Activated naive CD8-positive, alpha-beta T cell treated with anti-CD3 and anti-CD28 coated beads, Interleukin-2, amount 10 ng/mL, durations not matched to agents 7 days and 5 days (primary cell): Measurements from ENCODE around the gene CDCA3. TPM values are rescaled to one million over a fixed set of nuclear protein-coding genes. Genes with fewer than 3 reads are reported as not detected.

Experiments
- ATAC-seq: fragments of 150-1000 bp; cut with Tn5 transposase; one replicate; pipeline ENCODE4 v1.10.0; 2021; ENCODE audit warnings: low read depth, moderate library complexity
- POLR2A ChIA-PET: fragments of 350-600 bp; sonication (Branson Sonifier 250); formaldehyde crosslinking; loops from one replicate; lab custom pipeline; 2021; ENCODE audit warnings: antibody characterized with exemption; lab: Charles Lee
- DNase-seq: peaks from one replicate; pipeline ENCODE4 v3.0.0; 2021
- H3K27ac Mint-ChIP-seq: one replicate; pipeline ENCODE4 v1.8.0; 2022; ENCODE audit warnings: mild to moderate bottlenecking, mixed read lengths
- H3K27me3 Mint-ChIP-seq: one replicate; pipeline ENCODE4 v1.8.0; 2022; ENCODE audit warnings: mild to moderate bottlenecking, moderate library complexity, mixed read lengths
- H3K36me3 Mint-ChIP-seq: one replicate; pipeline ENCODE4 v1.8.0; 2021; ENCODE audit warnings: mild to moderate bottlenecking, mixed read lengths
- H3K4me1 Mint-ChIP-seq: one replicate; pipeline ENCODE4 v1.8.0; 2021; ENCODE audit warnings: mixed read lengths
- H3K4me3 Mint-ChIP-seq: one replicate; pipeline ENCODE4 v1.8.0; 2022; ENCODE audit warnings: mild to moderate bottlenecking, moderate library complexity, mixed read lengths
- H3K9me3 Mint-ChIP-seq: one replicate; pipeline ENCODE4 v1.8.0; 2021; ENCODE audit warnings: mixed read lengths
- total RNA-seq, 2 experiments: library from RNA; stranded (reverse); gene quantifications; one replicate each; pipeline ENCODE4 v1.2.3, GENCODE V29; 2021

CDCA3 gene
- total RNA-seq, 2 experiments from 2014 or later = 76.7 to 85.2 TPM

DNA sequence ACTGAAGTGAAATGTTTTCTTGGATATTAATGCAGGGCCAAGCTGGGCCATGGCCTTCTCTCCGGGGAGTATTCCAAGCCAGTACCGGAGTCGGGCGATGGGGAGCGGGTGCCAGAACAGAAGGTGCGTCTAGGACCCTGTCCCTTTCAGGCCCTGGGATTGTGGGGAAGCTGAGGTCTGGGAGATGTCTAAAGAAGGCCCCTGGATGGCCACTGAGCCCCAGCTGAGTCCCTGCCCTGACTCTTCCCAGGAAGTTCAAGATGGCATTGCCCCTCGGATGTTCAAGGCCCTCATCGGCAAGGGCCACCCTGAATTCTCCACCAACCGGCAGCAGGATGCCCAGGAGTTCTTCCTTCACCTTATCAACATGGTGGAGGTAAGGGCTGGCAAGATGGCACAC lies 9.0 kb upstream of the CDCA3 start:
- no peak overlapping the region for H3K27ac Mint-ChIP-seq
- POLR2A ChIA-PET = interaction anchor here (1.0 to 3.2 kb wide), 3 partner anchors 8 to 12 kb away, joined by 4 to 16 read pairs (median 7); partner anchors contain the start of genes CDCA3, SPSB2 and USP5
- peaks cover 31% of the 10 kb centered on the region for H3K36me3 Mint-ChIP-seq
- no peaks in the 10 kb centered on the region for H3K27me3 Mint-ChIP-seq
- no peaks in the 10 kb centered on the region for H3K4me1 Mint-ChIP-seq
- ATAC-seq (no peak), DNase-seq (no peak)
- H3K4me3 Mint-ChIP-seq = no peak overlapping the region
- H3K9me3 Mint-ChIP-seq = no peaks in the 10 kb centered on the region

DNA sequence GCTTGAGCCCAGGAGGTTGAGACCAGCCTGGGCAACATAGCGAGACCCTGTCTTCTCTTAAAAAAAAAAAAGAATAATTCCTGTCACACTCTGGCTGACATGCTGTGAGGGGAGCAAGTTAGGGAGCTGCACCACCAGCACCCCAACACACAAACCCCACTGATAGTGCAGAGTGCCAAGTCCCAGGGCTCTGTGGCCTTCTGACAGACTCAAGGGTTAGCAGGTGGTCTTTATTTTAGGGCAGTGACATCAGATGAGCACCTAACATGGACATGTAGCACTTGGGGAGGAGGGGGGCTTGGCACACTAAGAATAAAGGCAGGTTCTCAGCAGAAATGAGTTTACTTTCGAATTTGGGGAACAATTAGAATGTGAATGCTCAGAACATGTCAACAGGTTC lies 7.7 kb upstream of the CDCA3 start:
- Mint-ChIP-seq H3K9me3 (no peaks in the 10 kb centered on the region), H3K36me3 (peaks cover 28% of the 10 kb centered on the region), H3K4me3 (no peak overlapping the region), H3K27ac (no peak overlapping the region), H3K4me1 (peaks cover 6% of the 10 kb centered on the region), H3K27me3 (no peaks in the 10 kb centered on the region)
- no peak for DNase-seq
- no peak for ATAC-seq
- POLR2A ChIA-PET = no interaction called here

DNA sequence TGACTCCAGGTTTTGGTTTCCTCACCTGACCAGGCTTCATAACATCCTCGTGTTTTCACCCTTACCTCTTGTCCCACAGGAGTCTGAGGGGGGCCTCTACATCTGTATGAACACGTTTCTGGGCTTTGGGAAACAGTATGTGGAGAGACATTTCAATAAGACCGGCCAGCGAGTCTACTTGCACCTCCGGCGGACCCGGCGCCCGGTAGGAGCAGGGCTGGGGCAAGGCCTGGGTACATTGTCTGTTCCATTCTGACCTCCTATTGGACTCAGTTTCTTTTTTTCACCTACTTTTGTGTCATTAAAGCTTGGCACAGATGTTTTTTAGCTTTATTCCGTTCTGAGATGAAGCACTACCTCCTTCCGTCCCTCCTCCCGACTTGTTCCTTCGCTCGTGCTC lies 4.2 kb upstream of the CDCA3 start:
- Mint-ChIP-seq H3K27ac (no peak overlapping the region), H3K4me3 (no peak overlapping the region), H3K36me3 (peaks cover 17% of the 10 kb centered on the region), H3K27me3 (no peaks in the 10 kb centered on the region), H3K9me3 (no peaks in the 10 kb centered on the region), H3K4me1 (peaks cover 19% of the 10 kb centered on the region)
- DNase-seq = no peak
- no peak for ATAC-seq
- POLR2A ChIA-PET = interaction anchor here (7.2 kb wide), 1 partner anchor 11 kb away, joined by 106 read pairs; the partner anchor contains the start of gene TPI1

DNA sequence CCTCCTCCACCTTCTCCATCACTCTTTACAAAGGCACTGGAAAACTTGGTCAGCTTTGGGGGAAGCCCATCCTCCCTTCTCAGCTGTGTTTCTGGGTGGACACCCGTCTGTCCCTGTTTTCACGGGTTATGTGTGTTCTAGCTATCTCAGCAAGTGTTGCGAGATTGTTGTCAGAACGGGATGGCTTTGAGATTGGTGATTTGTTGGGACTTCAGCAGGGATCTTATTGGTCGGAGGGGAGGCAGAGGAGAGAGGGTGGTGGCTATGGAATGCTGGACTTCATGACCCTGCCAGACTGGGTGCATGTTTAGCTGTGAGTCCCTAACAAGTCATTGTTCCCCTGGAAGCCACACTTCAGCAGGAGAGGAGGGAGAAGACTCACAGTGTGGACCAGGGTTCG lies 3.0 kb upstream of the CDCA3 start:
- Mint-ChIP-seq H3K9me3 (no peaks in the 10 kb centered on the region), H3K27ac (peak overlapping the region; percentile 64), H3K27me3 (no peaks in the 10 kb centered on the region), H3K4me1 (peaks cover 31% of the 10 kb centered on the region), H3K4me3 (peak overlapping the region; percentile 96), H3K36me3 (peaks cover 26% of the 10 kb centered on the region)
- POLR2A ChIA-PET = interaction anchor here (0.5 to 7.2 kb wide), 6 partner anchors 12 to 174 kb away, joined by 6 to 106 read pairs (median 24); partner anchors contain the start of genes MLF2, SPSB2 and TPI1
- ATAC-seq (no peak), DNase-seq (no peak)

DNA sequence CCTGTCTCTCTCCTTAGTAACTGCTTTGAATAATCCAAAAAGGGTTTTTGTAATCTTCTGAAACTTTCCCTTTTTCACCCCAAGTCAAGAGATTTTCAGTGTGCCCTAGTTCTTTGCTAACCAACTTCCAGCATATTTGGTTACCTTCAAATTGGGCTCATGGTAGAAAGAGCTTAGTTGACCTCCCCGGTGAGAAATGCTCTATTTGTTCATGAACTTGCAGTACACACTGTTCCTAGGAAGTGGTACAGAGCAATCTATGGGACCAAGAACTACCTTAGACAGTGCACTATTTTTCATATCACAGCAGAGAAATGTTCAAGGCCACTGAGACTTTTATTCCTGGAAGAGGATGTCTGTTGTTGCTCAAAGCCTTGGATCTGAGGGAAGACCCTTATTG lies 2.5 kb upstream of the CDCA3 start:
- Mint-ChIP-seq H3K36me3 (peaks cover 27% of the 10 kb centered on the region), H3K9me3 (no peaks in the 10 kb centered on the region), H3K27ac (peak overlapping the region; percentile 99), H3K4me3 (peak overlapping the region; percentile 96), H3K4me1 (peaks cover 32% of the 10 kb centered on the region), H3K27me3 (no peaks in the 10 kb centered on the region)
- ATAC-seq = no peak
- POLR2A ChIA-PET = interaction anchor here (0.5 to 7.2 kb wide), 8 partner anchors 13 to 175 kb away, joined by 3 to 106 read pairs (median 22); partner anchors contain the start of genes GNB3, MLF2, SPSB2 and TPI1
- no peak for DNase-seq

DNA sequence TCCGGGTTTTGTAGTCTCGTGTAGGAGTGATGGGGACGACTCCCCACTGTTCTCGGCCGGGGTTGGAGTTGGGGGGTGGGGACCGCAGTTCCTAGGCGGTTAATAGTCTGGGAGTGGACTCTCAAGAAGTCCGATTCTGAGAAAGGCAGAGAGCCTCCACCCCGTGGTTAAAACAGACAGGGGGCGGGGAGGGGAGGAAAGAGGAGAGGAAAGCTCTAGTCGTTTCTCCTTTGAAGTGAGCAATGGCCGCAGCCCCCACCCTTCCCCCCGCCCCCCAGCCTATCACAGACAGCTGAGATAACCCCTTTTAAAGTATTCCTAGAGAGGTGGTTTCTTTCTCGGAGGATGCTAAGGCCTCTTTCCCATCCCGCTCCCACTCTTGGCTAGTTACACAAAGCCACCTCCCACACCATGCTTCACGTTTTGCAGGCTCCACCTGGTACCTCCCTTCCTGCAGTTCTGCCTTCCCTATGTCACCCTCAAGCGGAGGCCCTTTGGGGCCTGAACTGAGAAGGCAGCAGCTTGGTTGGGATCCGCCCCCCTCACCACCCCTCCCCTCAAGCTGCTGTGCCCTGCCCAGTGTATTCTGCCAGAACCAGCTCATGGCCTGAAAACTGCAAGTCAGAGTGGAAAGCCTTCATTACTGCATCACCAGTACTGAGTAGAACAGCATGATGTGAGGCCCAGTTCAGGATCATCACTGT lies 1.7 kb upstream of the CDCA3 start:
- POLR2A ChIA-PET = interaction anchor here (0.8 to 7.2 kb wide), 25 partner anchors 8 to 400 kb away, joined by 3 to 106 read pairs (median 9); partner anchors contain the start of genes C12orf57, C1RL, COPS7A and GNB3
- H3K4me3 Mint-ChIP-seq = peak overlapping the region; percentile 96
- H3K4me1 Mint-ChIP-seq = peaks cover 35% of the 10 kb centered on the region
- ATAC-seq = no peak
- peak; percentile 63 for DNase-seq
- no peaks in the 10 kb centered on the region for H3K9me3 Mint-ChIP-seq
- no peaks in the 10 kb centered on the region for H3K27me3 Mint-ChIP-seq
- H3K36me3 Mint-ChIP-seq = peaks cover 30% of the 10 kb centered on the region
- peak overlapping the region; percentile 99 for H3K27ac Mint-ChIP-seq

DNA sequence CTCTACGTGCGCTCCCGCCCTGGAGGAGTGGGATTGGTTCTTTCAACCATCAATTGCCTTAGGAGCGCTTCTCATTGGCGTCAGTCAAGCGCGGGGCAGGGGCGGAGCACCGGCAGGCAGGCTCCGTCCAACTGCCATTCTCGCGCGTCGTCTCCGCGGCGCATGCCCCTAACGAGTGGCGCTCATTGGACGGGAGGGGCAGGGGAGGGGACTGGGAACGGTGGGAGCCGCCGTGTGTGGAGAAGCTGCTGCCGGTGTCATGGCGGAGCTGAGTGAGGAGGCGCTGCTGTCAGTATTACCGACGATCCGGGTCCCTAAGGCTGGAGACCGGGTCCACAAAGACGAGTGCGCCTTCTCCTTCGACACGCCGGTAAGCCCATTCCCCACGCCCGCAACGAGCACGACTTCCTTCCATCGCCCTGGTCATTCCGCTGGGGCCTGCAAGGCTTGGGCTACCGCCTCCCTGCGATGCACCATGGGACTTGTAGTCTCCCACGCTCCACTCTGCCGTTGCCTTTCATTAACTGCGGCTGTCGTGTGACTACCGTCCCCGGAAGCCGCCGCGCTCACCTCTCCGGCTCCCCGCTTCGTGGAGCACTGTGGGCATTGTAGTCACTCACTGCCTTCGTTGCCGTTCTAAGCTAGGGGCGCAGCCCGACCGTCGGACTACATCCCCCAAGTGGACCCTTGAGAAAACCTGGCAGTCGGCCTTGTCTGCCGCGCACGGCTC lies 1.0 kb upstream of the CDCA3 start, which contains the start of gene USP5:
TSS of gene USP5 (plus strand) at position 230 of the 730 bp plus-strand sequence. CDS start at position 260, 30 bp downstream.
- Mint-ChIP-seq H3K27ac (peak within 1 kb of the TSS; percentile 99), H3K36me3 (peaks cover 30% of the 10 kb centered on the region), H3K27me3 (no peaks in the 10 kb centered on the region), H3K9me3 (no peaks in the 10 kb centered on the region), H3K4me1 (peaks cover 37% of the 10 kb centered on the region), H3K4me3 (peak within 1 kb of the TSS; percentile 96)
- peak; percentile 94 for DNase-seq
- peak; percentile 79 for ATAC-seq
- POLR2A ChIA-PET = interaction anchor here (0.6 to 7.2 kb wide), 37 partner anchors 9 to 400 kb away, joined by 3 to 106 read pairs (median 5); partner anchors contain the start of genes C12orf57, C1RL, COPS7A and GNB3

DNA sequence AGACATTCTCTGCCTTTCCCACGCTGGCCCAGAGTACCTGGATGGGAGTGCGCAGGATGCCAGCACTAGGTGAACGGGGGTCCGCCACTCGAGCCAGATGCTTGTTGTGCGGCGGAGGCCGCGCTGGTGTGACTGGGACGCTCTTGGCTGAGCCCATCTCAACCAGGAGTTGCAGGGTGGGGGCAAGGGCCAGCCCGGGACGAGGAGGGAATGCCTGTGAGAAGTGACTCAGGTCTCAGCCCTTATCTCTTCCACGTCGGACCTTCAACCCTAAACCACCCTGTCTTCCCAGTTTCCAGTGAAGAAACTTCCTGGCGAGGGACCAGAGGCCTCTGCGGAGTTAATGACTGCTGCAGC lies 312 bp downstream of the CDCA3 start:
- Mint-ChIP-seq H3K27ac (peak overlapping the region; percentile 99), H3K4me3 (peak overlapping the region; percentile 96), H3K9me3 (no peaks in the 10 kb centered on the region), H3K36me3 (peaks cover 34% of the 10 kb centered on the region), H3K27me3 (no peaks in the 10 kb centered on the region), H3K4me1 (peaks cover 37% of the 10 kb centered on the region)
- ATAC-seq (no peak), DNase-seq (no peak)
- POLR2A ChIA-PET = interaction anchor here (0.6 to 7.2 kb wide), 26 partner anchors 10 to 318 kb away, joined by 3 to 106 read pairs (median 10); partner anchors contain the start of genes C12orf57, C1RL, COPS7A and ENO2

DNA sequence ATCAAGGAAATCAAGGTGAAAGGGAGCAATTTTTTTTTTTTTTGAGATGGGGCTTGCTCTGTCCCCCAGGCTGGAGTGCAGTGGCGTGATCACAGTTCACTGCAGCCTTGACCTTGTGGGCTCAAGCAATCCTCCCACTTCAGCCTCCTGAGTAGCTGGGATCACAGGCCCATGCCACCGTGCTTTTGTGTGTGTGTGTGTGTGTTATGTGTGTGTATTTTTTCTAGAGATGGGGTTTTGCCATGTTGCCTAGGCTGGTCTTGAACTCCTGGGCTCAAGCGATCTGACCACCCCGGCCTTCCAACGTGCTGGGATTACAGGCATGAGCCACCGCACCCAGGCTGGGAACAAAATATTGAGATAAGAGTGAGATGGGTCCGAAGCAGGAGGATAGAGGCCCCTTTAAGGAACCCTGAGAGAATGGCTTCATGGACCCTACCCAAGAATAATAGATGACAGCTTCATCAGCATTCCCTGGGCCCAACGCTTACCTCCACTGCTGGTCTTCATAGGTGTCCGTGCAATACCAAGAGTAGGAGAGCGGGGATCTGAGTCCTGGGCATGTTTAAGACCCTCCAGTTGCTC lies 1.0 kb downstream of the CDCA3 start:
- POLR2A ChIA-PET = interaction anchor here (0.5 to 7.2 kb wide), 4 partner anchors 9 to 123 kb away, joined by 3 to 106 read pairs (median 13); partner anchors contain the start of genes GNB3 and TPI1
- H3K9me3 Mint-ChIP-seq = no peaks in the 10 kb centered on the region
- H3K27ac Mint-ChIP-seq = peak overlapping the region; percentile 84
- H3K27me3 Mint-ChIP-seq = no peaks in the 10 kb centered on the region
- DNase-seq (no peak), ATAC-seq (no peak)
- peaks cover 37% of the 10 kb centered on the region for H3K4me1 Mint-ChIP-seq
- peaks cover 34% of the 10 kb centered on the region for H3K36me3 Mint-ChIP-seq
- H3K4me3 Mint-ChIP-seq = peak overlapping the region; percentile 96

DNA sequence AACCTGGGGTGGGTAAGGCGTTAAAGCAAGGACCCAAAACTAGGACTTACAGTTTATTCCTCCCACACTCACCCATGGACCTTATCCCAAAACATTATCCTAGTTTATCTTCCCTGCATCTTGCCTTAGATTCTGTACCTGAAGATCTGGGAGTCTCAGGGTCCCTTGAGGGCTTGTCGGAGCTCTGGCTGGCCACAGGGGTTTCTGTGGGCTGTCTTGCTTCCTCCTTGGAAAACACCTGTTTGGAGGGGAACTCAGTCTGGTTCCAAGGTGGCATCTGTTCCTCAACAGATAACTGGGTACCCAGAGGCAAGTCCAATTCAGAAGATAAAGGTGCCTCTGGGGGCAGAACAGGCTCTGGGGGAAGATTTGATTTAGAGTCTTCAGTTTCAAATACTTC lies 1.7 kb downstream of the CDCA3 start:
- H3K9me3 Mint-ChIP-seq = no peaks in the 10 kb centered on the region
- H3K27ac Mint-ChIP-seq = peak overlapping the region; percentile 69
- H3K4me3 Mint-ChIP-seq = peak overlapping the region; percentile 96
- POLR2A ChIA-PET = interaction anchor here (1.4 to 7.2 kb wide), 3 partner anchors 8 to 17 kb away, joined by 4 to 106 read pairs (median 20); partner anchors contain the start of genes GNB3 and TPI1
- peaks cover 34% of the 10 kb centered on the region for H3K36me3 Mint-ChIP-seq
- ATAC-seq = no peak
- no peak for DNase-seq
- H3K27me3 Mint-ChIP-seq = no peaks in the 10 kb centered on the region
- peaks cover 35% of the 10 kb centered on the region for H3K4me1 Mint-ChIP-seq

DNA sequence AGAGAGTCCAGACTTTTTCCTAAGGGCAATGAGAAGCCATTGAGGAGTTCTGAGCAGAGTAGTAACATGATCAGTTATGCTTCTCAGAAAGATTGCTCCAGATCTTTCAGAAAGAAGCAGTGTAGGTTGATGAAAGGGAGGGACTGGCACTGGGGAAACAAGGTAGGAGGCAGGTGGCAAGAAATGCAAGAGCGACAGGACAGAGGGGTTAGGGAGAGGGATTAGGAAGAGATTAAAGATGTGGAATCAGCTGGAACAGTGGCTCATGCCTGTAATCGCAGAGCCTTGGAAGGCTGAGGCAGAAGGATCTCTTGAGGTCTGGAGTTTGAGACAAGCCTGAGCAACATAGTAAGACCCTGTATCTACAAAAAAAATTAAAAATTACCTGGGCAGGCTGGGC lies 3.4 kb downstream of the CDCA3 start:
- H3K27ac Mint-ChIP-seq = peak overlapping the region; percentile 57
- DNase-seq = no peak
- H3K4me3 Mint-ChIP-seq = no peak overlapping the region
- no peaks in the 10 kb centered on the region for H3K27me3 Mint-ChIP-seq
- peaks cover 32% of the 10 kb centered on the region for H3K36me3 Mint-ChIP-seq
- POLR2A ChIA-PET = interaction anchor here (0.7 to 1.4 kb wide), 2 partner anchors 19 to 158 kb away, joined by 3 to 6 read pairs; partner anchors contain the start of genes TPI1 and ZNF384
- peaks cover 21% of the 10 kb centered on the region for H3K4me1 Mint-ChIP-seq
- ATAC-seq = no peak
- no peaks in the 10 kb centered on the region for H3K9me3 Mint-ChIP-seq

DNA sequence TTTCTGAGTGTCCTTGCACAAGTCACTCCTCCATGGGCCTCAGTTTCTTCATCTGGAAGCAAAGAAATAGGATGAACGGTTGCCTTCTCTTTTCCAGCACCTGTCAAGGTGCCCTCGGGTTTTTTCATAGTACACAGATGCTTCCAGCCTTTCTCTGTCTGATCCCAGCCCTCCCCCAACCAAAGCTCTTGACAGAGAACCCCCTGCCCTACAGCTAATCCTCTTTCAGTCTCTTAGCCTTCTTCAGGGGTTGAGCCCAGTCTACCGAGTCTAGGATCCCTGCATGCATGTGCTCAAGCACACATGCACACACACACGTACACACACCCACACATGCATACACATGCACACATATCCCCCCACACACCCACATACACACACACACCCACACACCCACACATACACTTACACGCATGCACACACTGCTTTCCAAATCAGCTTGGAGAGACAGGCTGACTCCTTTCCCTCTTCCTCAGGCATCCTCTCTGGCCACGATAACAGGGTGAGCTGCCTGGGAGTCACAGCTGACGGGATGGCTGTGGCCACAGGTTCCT lies 4.7 kb downstream of the CDCA3 start:
- Mint-ChIP-seq H3K9me3 (no peaks in the 10 kb centered on the region), H3K36me3 (peaks cover 32% of the 10 kb centered on the region), H3K27me3 (no peaks in the 10 kb centered on the region), H3K4me1 (peaks cover 21% of the 10 kb centered on the region), H3K4me3 (no peak overlapping the region), H3K27ac (no peak overlapping the region)
- POLR2A ChIA-PET = interaction anchor here (1.0 kb wide), 1 partner anchor 21 kb away, joined by 4 read pairs; the partner anchor contains the start of gene TPI1
- DNase-seq (no peak), ATAC-seq (no peak)
